ENCODE results near the gene ROR2. TPM values are rescaled to one million over a fixed set of nuclear protein-coding genes. Genes with fewer than 3 reads are reported as not detected.
A peak's percentile ranks its signal among the peaks of the same experiment; 100 is the strongest.
"Not testable (repeated sequence)": the region's sequence is repeated elsewhere in the genome, so short reads cannot be mapped to it uniquely, and the experiment has no call there.

The ROR2 gene
- total RNA-seq, 4 donors from 2014 or later = 0.70 to 9.9 (median 4.1) TPM

- H3K27me3 ChIP-seq = no peaks in the 10 kb centered on the region
- no peaks in the 10 kb centered on the region for H3K36me3 ChIP-seq
- no peak for TF ChIP-seq CTCF (IDR thresholded peaks at IDR 0.05)
- TF ChIP-seq POLR2A (IDR thresholded peaks at IDR 0.05) = no peak
- no peak overlapping the region for H3K4me3 ChIP-seq
- no peak overlapping the region for H3K27ac ChIP-seq
- DNase-seq = no peak
- H3K4me1 ChIP-seq = no peaks in the 10 kb centered on the region
- H3K9me3 ChIP-seq = no peaks in the 10 kb centered on the region
Measured at GRCh38 chr9:91546574-91546973, 403.5 kb downstream of the ROR2 start.

- H3K27ac ChIP-seq = no peak overlapping the region
- no peaks in the 10 kb centered on the region for H3K27me3 ChIP-seq
- H3K9me3 ChIP-seq = no peaks in the 10 kb centered on the region
- H3K36me3 ChIP-seq = no peaks in the 10 kb centered on the region
- H3K4me1 ChIP-seq = no peaks in the 10 kb centered on the region
- no peak overlapping the region for H3K4me3 ChIP-seq
- no peak for DNase-seq
- TF ChIP-seq POLR2A (IDR thresholded peaks at IDR 0.05) (no peak), CTCF (IDR thresholded peaks at IDR 0.05) (no peak)
Measured at GRCh38 chr9:91541734-91542133, 408.3 kb downstream of the ROR2 start.

GRCh38 chr9:91540506-91540905 lies 409.5 kb downstream of the ROR2 start:
- H3K27ac ChIP-seq, H3K4me3 ChIP-seq, H3K36me3 ChIP-seq, H3K27me3 ChIP-seq, H3K9me3 ChIP-seq, DNase-seq, H3K4me1 ChIP-seq: not testable (repeated sequence)

- DNase-seq = peak in 2 of 3 donors; percentile 51 to 68
- peaks cover 0 to 5% (median 0%) of the 10 kb centered on the region in 4 donors for H3K4me1 ChIP-seq
- H3K9me3 ChIP-seq = no peaks in the 10 kb centered on the region
- TF ChIP-seq POLR2A (IDR thresholded peaks at IDR 0.05) (no peak), CTCF (IDR thresholded peaks at IDR 0.05) (no peak)
- no peak overlapping the region for H3K27ac ChIP-seq
- no peak overlapping the region for H3K4me3 ChIP-seq
- H3K27me3 ChIP-seq = no peaks in the 10 kb centered on the region
- H3K36me3 ChIP-seq = no peaks in the 10 kb centered on the region
Measured at GRCh38 chr9:91536211-91536691, 413.8 kb downstream of the ROR2 start.

- DNase-seq = no peak
- TF ChIP-seq CTCF (IDR thresholded peaks at IDR 0.05) (no peak), POLR2A (IDR thresholded peaks at IDR 0.05) (no peak)
- H3K4me1 ChIP-seq = peaks cover 0 to 5% (median 0%) of the 10 kb centered on the region in 4 donors
Measured at GRCh38 chr9:91534374-91534773, 415.7 kb downstream of the ROR2 start.

GRCh38 chr9:91533382-91533781 lies 416.6 kb downstream of the ROR2 start:
- no peaks in the 10 kb centered on the region for H3K9me3 ChIP-seq
- no peaks in the 10 kb centered on the region for H3K27me3 ChIP-seq
- no peaks in the 10 kb centered on the region for H3K36me3 ChIP-seq
- no peak for DNase-seq
- H3K27ac ChIP-seq = no peak overlapping the region
- TF ChIP-seq CTCF (IDR thresholded peaks at IDR 0.05) (no peak), POLR2A (IDR thresholded peaks at IDR 0.05) (no peak)
- H3K4me3 ChIP-seq = no peak overlapping the region
- H3K4me1 ChIP-seq = peaks cover 0 to 5% (median 0%) of the 10 kb centered on the region in 4 donors

More at GRCh38 chr9:91534374-91534773, 415.7 kb downstream of the ROR2 start:
- Histone ChIP-seq H3K9me3 (no peaks in the 10 kb centered on the region), H3K4me3 (no peak overlapping the region), H3K36me3 (no peaks in the 10 kb centered on the region), H3K27me3 (no peaks in the 10 kb centered on the region), H3K27ac (no peak overlapping the region)

All from Peyer's patch (tissue), 4 donors.